Heart right ventricle (tissue), 16 donors: ENCODE results near the gene LENG8. TPM values are rescaled to one million over a fixed set of nuclear protein-coding genes. Genes with fewer than 3 reads are reported as not detected.
"Not testable (repeated sequence)": the region's sequence is repeated elsewhere in the genome, so short reads cannot be mapped to it uniquely, and the experiment has no call there.

Source experiments
- ATAC-seq, 8 donors: fragments of 200-7000 bp; cut with Tn5 transposase; one replicate each; pipeline ENCODE4 v1.9.1; 2020; ENCODE audit warnings: mild to moderate bottlenecking in 8 of 8, moderate library complexity in 8 of 8, moderate number of reproducible peaks in 1 of 8
- DNase-seq, 2 donors: peaks; one replicate each; pipeline ENCODE4 v3.0.0-alpha.2; 2020
- H3K27ac ChIP-seq, 10 donors: fragments of 200-600 bp; sonication (generic) in 2 of 10; one replicate each; pipeline versions ENCODE4 v1.5.0 to v1.8.0; 2020 to 2022; ENCODE audit warnings: mild to moderate bottlenecking in 3 of 10
- H3K27me3 ChIP-seq, 7 donors: fragments of 200-600 bp; one replicate each; pipeline ENCODE4 v1.8.0; 2021 to 2022; ENCODE audit warnings: mild to moderate bottlenecking in 2 of 7
- H3K36me3 ChIP-seq, 9 donors: fragments of 200-600 bp; sonication (generic) in 1 of 9; one replicate each; pipeline versions ENCODE4 v1.5.0 to v1.8.0; 2020 to 2022; ENCODE audit warnings: mild to moderate bottlenecking in 2 of 9
- H3K4me1 ChIP-seq, 9 donors: fragments of 200-600 bp; sonication (generic) in 1 of 9; one replicate each; pipeline versions ENCODE4 v1.5.0 to v1.8.0; 2020 to 2022; ENCODE audit warnings: mild to moderate bottlenecking in 4 of 9
- H3K4me3 ChIP-seq, 10 donors: fragments of 200-600 bp; sonication (generic) in 2 of 10; one replicate each; pipeline versions ENCODE4 v1.5.0 to v1.8.0; 2020 to 2022; ENCODE audit warnings: mild to moderate bottlenecking in 7 of 10, moderate library complexity in 2 of 10
- H3K9me3 ChIP-seq, 11 donors: fragments of 200-600 bp in 10 of 11; sonication (generic) in 2 of 11; one replicate each; pipeline versions ENCODE4 v1.5.0 to v1.8.0; 2013 to 2022; ENCODE audit warnings: mild to moderate bottlenecking in 2 of 11, control low read depth in 1 of 11, moderate library complexity in 1 of 11
- whole genome bisulfite sequencing, 2 donors: extraction: QIAGEN DNeasy Blood & Tissue Kit; methylation state at CpG; one replicate each; pipeline ENCODE4 v1.1.7; 2013; ENCODE audit warnings: inconsistent platforms in 1 of 2; 5-methylcytosine and 5-hydroxymethylcytosine counted together
- intact Hi-C, 10 donors: fragments of 100-400 bp; cut with DNase I; formaldehyde crosslinking; loops; one replicate each; pipeline versions ENCODE4 v1.11.1 to v1.14.2; 2022
- polyA plus RNA-seq, 2 donors: library from polyadenylated mRNA; stranded (reverse); fragments of 200-250 nt; gene quantifications; one replicate each; pipeline ENCODE4 v1.2.3, GENCODE V29; 2013
- total RNA-seq, 10 donors: library from RNA; stranded (reverse); fragmentation: NEBNext Ultra II Directional in 3 of 10; extraction: Animal tissue kit (Norgen Biotek cat#: 25700) in 3 of 10; gene quantifications; one replicate each; pipeline versions ENCODE4 v1.2.1 to v1.2.4, GENCODE V29; 2021 to 2023
- TF ChIP-seq, protein P1 (sequence below), 9 donors: fragments of 200-600 bp; sonication (generic) in 2 of 9; IDR thresholded peaks; one replicate each; pipeline versions ENCODE4 v1.5.0 to v1.8.0; 2021 to 2022; ENCODE audit warnings: antibody characterized with exemption in 9 of 9, mild to moderate bottlenecking in 5 of 9, moderate library complexity in 1 of 9
- donor health status: Arrhythmogenic right ventricular cardiomyopathy.
- donor health status: ischemic (EF 13 %, LVEDD 7.1; RV severe dilation, severe dysfunction).
- donor health status: healthy with polysubstance abuse.
- donor health status: DM: no; HTN: yes; CAD: no.
- donor health status: DM: no; HTN: no; CAD: no.
- donor health status: ischemic (EF 25% LVEDD 6.9; RV normal size, moderate dysfunction).
- donor health status: ischemic (EF 25% LVEDD 5.7; RV mildly dilated, moderate dysfunction).
- donor health status: healthy.
- donor health status: DM: yes; HTN: yes; CAD: no.
- donor health status: Ischemic cardiomyopathy.
- donor health status: ischemic (EF 35%, LVEDD 5.7; RV mildly dilated, moderate dysfunction).
- donor health status: nonischemic (EF 11% LVEDD 7.7; RV severe dilation, severe dysfunction).
- donor health status: DM: yes; HTN: yes; CAD: no.
- donor health status: PGD.
- donor health status: ischemic (EF 29% LVEDD 5.4; RV normal size, mild dysfunction).
- donor health status: nonischemic (EF 23%, LVEDD 6.1; RV moderate dilation, normal function).

Gene LENG8
- total and polyA plus RNA-seq, 12 donors = 34.3 to 194 (median 56.8) TPM

DNA sequence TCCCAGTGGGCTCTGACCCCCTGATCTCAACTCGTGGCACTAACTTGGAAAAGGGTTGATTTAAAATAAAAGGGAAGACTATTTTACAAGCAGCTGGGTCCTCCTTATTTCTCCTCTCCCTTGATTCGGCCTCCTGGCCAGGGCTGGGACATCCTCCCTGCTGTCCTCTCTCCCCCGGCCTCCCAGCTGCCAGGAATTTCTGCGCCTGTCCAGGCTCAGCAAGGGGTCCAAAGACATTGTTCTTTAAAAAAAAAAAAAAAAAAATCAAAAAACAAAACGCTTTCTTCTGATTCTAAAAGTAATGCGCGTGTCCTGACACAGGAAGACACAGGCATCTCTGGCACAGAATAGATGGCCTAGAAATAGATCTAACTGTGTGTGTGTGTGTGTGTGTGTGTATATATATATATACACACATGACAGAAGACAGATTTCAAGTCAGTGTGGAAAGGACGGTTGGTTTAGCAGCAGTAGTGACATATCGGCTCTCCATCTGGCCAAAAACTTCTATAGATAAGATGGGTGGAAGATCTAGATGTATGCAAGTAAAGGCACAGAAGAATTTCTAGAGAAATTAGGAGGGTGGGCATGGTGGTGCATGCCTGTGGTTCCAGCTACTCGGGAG, 12.3 kb upstream of the LENG8 start:
- TF ChIP-seq, protein P1, sequence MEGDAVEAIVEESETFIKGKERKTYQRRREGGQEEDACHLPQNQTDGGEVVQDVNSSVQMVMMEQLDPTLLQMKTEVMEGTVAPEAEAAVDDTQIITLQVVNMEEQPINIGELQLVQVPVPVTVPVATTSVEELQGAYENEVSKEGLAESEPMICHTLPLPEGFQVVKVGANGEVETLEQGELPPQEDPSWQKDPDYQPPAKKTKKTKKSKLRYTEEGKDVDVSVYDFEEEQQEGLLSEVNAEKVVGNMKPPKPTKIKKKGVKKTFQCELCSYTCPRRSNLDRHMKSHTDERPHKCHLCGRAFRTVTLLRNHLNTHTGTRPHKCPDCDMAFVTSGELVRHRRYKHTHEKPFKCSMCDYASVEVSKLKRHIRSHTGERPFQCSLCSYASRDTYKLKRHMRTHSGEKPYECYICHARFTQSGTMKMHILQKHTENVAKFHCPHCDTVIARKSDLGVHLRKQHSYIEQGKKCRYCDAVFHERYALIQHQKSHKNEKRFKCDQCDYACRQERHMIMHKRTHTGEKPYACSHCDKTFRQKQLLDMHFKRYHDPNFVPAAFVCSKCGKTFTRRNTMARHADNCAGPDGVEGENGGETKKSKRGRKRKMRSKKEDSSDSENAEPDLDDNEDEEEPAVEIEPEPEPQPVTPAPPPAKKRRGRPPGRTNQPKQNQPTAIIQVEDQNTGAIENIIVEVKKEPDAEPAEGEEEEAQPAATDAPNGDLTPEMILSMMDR (IDR thresholded peaks at IDR 0.05) = no peak
- no peak overlapping the region for H3K4me3 ChIP-seq
- ATAC-seq (peak in 3 of 8 donors; percentile 13 to 41 (median 35)), DNase-seq (peak in 1 of 2 donors; percentile 3)
- H3K27ac ChIP-seq = peak overlapping the region in 1 of 10 donors; percentile 22
- peaks cover 6 to 44% (median 25%) of the 10 kb centered on the region in 9 donors for H3K4me1 ChIP-seq
- intact Hi-C loops = no loop called here
- H3K9me3 ChIP-seq = no peaks in the 10 kb centered on the region
- 52 to 55% methylated on average over 10 of the region's 10 CpGs for WGBS, 2 donors
- peaks cover 0 to 19% (median 0%) of the 10 kb centered on the region in 9 donors for H3K36me3 ChIP-seq
- H3K27me3 ChIP-seq = peaks cover 0 to 24% (median 4%) of the 10 kb centered on the region in 7 donors

DNA sequence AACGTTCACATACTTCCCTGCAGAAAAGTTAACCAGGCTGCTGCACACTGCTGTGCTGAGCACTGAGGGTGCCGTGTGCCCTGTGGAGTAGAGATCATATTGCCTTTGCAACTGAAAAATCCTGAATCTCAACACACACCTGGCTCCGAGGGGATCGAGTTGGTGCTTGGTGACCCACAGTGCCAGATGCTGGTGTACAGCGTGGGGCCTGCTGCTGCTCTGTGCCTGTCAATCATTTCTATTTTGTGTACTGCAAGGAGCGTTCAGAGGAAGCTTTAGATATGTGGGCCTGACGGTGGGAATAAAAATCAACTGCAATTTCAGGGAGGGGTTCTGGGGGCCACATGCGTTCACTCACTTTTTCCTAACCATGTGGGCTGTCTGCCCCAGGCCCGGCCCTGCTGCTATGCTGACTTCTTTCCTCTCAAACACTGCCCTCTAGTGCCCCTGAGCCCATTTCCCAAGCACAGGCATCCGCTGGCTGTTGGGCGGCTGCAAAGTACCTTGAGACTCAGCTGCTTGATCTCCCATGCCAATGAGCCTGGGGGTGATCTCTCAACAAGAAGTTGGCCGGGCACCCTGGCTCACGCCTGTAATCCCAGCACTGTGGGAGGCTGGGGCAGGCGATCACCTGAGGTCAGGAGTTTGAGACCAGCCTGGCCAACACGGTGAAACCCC, 9.7 kb upstream of the LENG8 start:
- intact Hi-C loops = no loop called here
- DNase-seq = no peak
- TF ChIP-seq, protein P1 (IDR thresholded peaks at IDR 0.05) = peak in 6 of 9 donors; percentile 27 to 57 (median 48)
- Histone ChIP-seq H3K36me3 (peaks cover 0 to 38% (median 7%) of the 10 kb centered on the region in 9 donors), H3K27ac (no peak overlapping the region), H3K4me1 (peaks cover 6 to 40% (median 24%) of the 10 kb centered on the region in 9 donors), H3K9me3 (no peaks in the 10 kb centered on the region), H3K4me3 (no peak overlapping the region), H3K27me3 (peaks cover 0 to 6% (median 0%) of the 10 kb centered on the region in 7 donors)
- WGBS, 2 donors = 60 to 65% methylated on average over 15 of the region's 15 CpGs
- ATAC-seq = peak in 6 of 8 donors; percentile 20 to 42 (median 37)

GRCh38 chr19:54440641-54441040, 8.4 kb upstream of the LENG8 start:
- Histone ChIP-seq H3K27me3 (no peaks in the 10 kb centered on the region), H3K9me3 (no peaks in the 10 kb centered on the region), H3K4me1 (peaks cover 4 to 30% (median 16%) of the 10 kb centered on the region in 9 donors), H3K27ac (no peak overlapping the region), H3K36me3 (peaks cover 0 to 51% (median 16%) of the 10 kb centered on the region in 9 donors), H3K4me3 (no peak overlapping the region)
- no peak for ATAC-seq
- intact Hi-C loops = no loop called here
- TF ChIP-seq, protein P1 (IDR thresholded peaks at IDR 0.05) = no peak
- no peak for DNase-seq
- WGBS, 2 donors = 92 to 97% methylated on average over 5 of the region's 5 CpGs

DNA sequence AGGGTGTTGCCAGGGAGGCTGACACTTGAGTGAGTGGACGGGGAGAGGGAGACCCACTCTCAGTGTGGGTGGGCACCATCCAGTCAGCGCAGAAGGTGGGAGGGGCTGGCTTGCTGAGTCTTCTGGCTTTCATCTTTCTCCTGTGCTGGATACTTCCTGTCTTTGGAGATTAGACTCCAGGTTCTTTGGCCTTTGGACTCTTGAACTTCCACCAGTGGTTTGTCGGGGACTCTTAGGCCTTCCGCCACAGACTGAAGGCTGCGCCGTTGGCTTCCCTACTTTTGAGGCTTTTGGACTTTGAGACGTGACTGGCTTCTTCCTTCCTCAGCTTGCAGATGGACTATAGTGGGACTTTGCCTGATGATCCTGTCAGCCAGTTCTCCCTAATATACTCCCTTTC, 4.3 kb upstream of the LENG8 start:
- ATAC-seq (no peak), DNase-seq (no peak)
- no peaks in the 10 kb centered on the region for H3K27me3 ChIP-seq
- H3K4me1 ChIP-seq = peaks cover 0 to 22% (median 20%) of the 10 kb centered on the region in 9 donors
- H3K4me3 ChIP-seq = no peak overlapping the region
- intact Hi-C loops = no loop called here
- no peaks in the 10 kb centered on the region for H3K9me3 ChIP-seq
- WGBS, 2 donors = 72 to 85% methylated on average over 7 of the region's 7 CpGs
- TF ChIP-seq, protein P1 (IDR thresholded peaks at IDR 0.05) = no peak
- H3K36me3 ChIP-seq = peaks cover 0 to 54% (median 16%) of the 10 kb centered on the region in 9 donors
- H3K27ac ChIP-seq = no peak overlapping the region

DNA sequence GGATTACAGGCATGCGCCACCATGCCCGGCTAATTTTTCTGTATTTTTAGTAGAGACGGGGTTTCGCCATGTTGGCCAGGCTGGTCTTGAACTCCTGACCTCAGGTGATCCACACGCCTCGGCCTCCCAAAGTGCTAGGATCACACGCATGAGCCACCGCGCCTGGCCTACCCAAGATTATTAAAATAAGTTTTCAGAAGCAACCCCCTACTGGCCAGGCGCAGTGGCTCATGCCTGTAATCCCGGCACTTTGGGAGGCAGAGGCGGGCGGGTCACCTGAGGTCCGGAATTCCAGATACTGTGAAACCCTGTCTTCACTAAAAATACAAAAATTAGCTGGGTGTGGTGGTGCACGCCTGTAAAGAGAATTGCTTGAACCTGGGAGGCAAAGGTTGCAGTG, 2.6 kb upstream of the LENG8 start:
- intact Hi-C loops, ATAC-seq, H3K9me3 ChIP-seq, H3K27me3 ChIP-seq, H3K27ac ChIP-seq, DNase-seq, H3K4me3 ChIP-seq: not testable (repeated sequence)
- WGBS, 2 donors = 88 to 92% methylated on average over 15 of the region's 15 CpGs
- peaks cover 0 to 53% (median 16%) of the 10 kb centered on the region in 9 donors for H3K36me3 ChIP-seq
- H3K4me1 ChIP-seq = peaks cover 13 to 38% (median 36%) of the 10 kb centered on the region in 9 donors
